Esophagus squamous epithelium (tissue), 5 donors: ENCODE results near the gene KLK12. TPM values are rescaled to one million over a fixed set of nuclear protein-coding genes. Genes with fewer than 3 reads are reported as not detected.

Source experiments
- DNase-seq: peaks from one replicate; lab custom pipeline; 2025; lab: John Stamatoyannopoulos, UW
- H3K27ac ChIP-seq, 4 donors: fragments of 200-600 bp; sonication (generic); one replicate each; pipeline ENCODE4 v1.5.1; 2016 to 2019; ENCODE audit warnings: mild to moderate bottlenecking in 1 of 4
- H3K27me3 ChIP-seq, 4 donors: fragments of 200-600 bp; sonication (generic); 1 replicate in 3 of 4; 2 replicates in 1 of 4; pipeline versions ENCODE4 v1.5.1 to v1.6.0; 2017 to 2021; ENCODE audit warnings: antibody characterized with exemption in 1 of 4
- H3K36me3 ChIP-seq, 3 donors: fragments of 200-600 bp; sonication (generic); one replicate each; pipeline ENCODE4 v1.5.1; 2016 to 2019
- H3K4me1 ChIP-seq, 3 donors: fragments of 200-600 bp; sonication (generic); one replicate each; pipeline ENCODE4 v1.5.1; 2017 to 2019
- H3K4me3 ChIP-seq, 4 donors: fragments of 200-600 bp; sonication (generic); 1 replicate in 3 of 4; 2 replicates in 1 of 4; pipeline ENCODE4 v1.5.1; 2016 to 2019; ENCODE audit warnings: mild to moderate bottlenecking in 2 of 4, moderate library complexity in 1 of 4
- H3K9me3 ChIP-seq, 3 donors: fragments of 200-600 bp; sonication (generic); one replicate each; pipeline ENCODE4 v1.5.1; 2016 to 2019
- CTCF ChIP-seq, 6 experiments: fragments of 450-650 bp in 4 of 6; fragments of 200-600 bp in 2 of 6; sonication (generic) in 2 of 6; IDR thresholded peaks; one replicate each; pipeline ENCODE4 v1.5.1; 2016 to 2019; ENCODE audit warnings: antibody characterized with exemption in 6 of 6, mild to moderate bottlenecking in 4 of 6, moderate library complexity in 4 of 6
- POLR2A ChIP-seq, 4 donors: fragments of 450-650 bp; IDR thresholded peaks; one replicate each; pipeline ENCODE4 v1.6.1; 2017; ENCODE audit warnings: antibody characterized with exemption in 4 of 4, mild to moderate bottlenecking in 4 of 4, moderate library complexity in 3 of 4
- WGBS, 2 donors: methylation state at CpG; one replicate each; pipeline ENCODE4 v1.1.5; 2018; 5-methylcytosine and 5-hydroxymethylcytosine counted together
- intact Hi-C: fragments of 100-400 bp; cut with DNase I; formaldehyde crosslinking; loops from one replicate; pipeline ENCODE4 v1.15.0; 2022
- total RNA-seq, 4 donors: library from RNA; depleted of rRNA; stranded (reverse); fragments of >200 nt; gene quantifications; one replicate each; pipeline ENCODE4 v1.1.0, GENCODE V29; 2016
- donor health status: DM: yes; HTN: yes; CAD: no.

Gene KLK12
- total RNA-seq, 4 donors from 2014 or later: 16.2 to 231 (median 115) TPM

GRCh38 chr19:51060336-51060735 is 25.5 kb upstream of the KLK12 start:
- Histone ChIP-seq H3K36me3 (peaks cover 0 to 40% (median 0%) of the 10 kb centered on the region in 3 donors), H3K4me3 (no peak overlapping the region), H3K9me3 (no peaks in the 10 kb centered on the region), H3K27ac (no peak overlapping the region), H3K4me1 (peaks cover 0 to 30% (median 3%) of the 10 kb centered on the region in 3 donors), H3K27me3 (peaks cover 0 to 28% (median 3%) of the 10 kb centered on the region in 4 donors)
- WGBS, 2 donors: 0 to 46% methylated on average over 1 to 3 of the region's 4 CpGs
- intact Hi-C loops: no loop called here
- TF ChIP-seq POLR2A (IDR thresholded peaks at IDR 0.05) (no peak), CTCF (IDR thresholded peaks at IDR 0.05) (no peak)
- no peak for DNase-seq

GRCh38 chr19:51059715-51060114 is 24.9 kb upstream of the KLK12 start:
- peaks cover 0 to 40% (median 0%) of the 10 kb centered on the region in 3 donors for H3K36me3 ChIP-seq
- peaks cover 0 to 24% (median 0%) of the 10 kb centered on the region in 3 donors for H3K4me1 ChIP-seq
- no peak for TF ChIP-seq POLR2A (IDR thresholded peaks at IDR 0.05)
- no peak for TF ChIP-seq CTCF (IDR thresholded peaks at IDR 0.05)
- no peak overlapping the region for H3K27ac ChIP-seq
- DNase-seq: no peak
- 58 to 73% methylated on average over 7 of the region's 7 CpGs for WGBS, 2 donors
- H3K4me3 ChIP-seq: no peak overlapping the region
- H3K9me3 ChIP-seq: no peaks in the 10 kb centered on the region
- intact Hi-C loops: no loop called here
- peaks cover 0 to 22% (median 1%) of the 10 kb centered on the region in 4 donors for H3K27me3 ChIP-seq

- TF ChIP-seq POLR2A (IDR thresholded peaks at IDR 0.05): no peak
- TF ChIP-seq CTCF (IDR thresholded peaks at IDR 0.05): no peak
- H3K4me3 ChIP-seq: no peak overlapping the region
- H3K9me3 ChIP-seq: no peaks in the 10 kb centered on the region
- intact Hi-C loops: no loop called here
- H3K27me3 ChIP-seq: peaks cover 0 to 10% (median 0%) of the 10 kb centered on the region in 4 donors
- H3K4me1 ChIP-seq: peaks cover 0 to 9% (median 0%) of the 10 kb centered on the region in 3 donors
- no peak for DNase-seq
- peaks cover 0 to 40% (median 0%) of the 10 kb centered on the region in 3 donors for H3K36me3 ChIP-seq
- no peak overlapping the region for H3K27ac ChIP-seq
Observed at GRCh38 chr19:51055866-51056265, 21.1 kb upstream of the KLK12 start.

GRCh38 chr19:51047031-51047335 is 12.2 kb upstream of the KLK12 start:
- no peak for DNase-seq
- TF ChIP-seq POLR2A (IDR thresholded peaks at IDR 0.05) (no peak), CTCF (IDR thresholded peaks at IDR 0.05) (no peak)
- intact Hi-C loops: no loop called here
- Histone ChIP-seq H3K4me3 (no peak overlapping the region), H3K9me3 (no peaks in the 10 kb centered on the region), H3K27ac (peak overlapping the region in 3 of 4 donors; percentile 13 to 67 (median 42)), H3K36me3 (no peaks in the 10 kb centered on the region), H3K4me1 (peaks cover 0 to 16% (median 0%) of the 10 kb centered on the region in 3 donors), H3K27me3 (peaks cover 0 to under 1% (median 0%) of the 10 kb centered on the region in 4 donors)
- 3 to 5% methylated on average over 3 to 4 of the region's 4 CpGs for WGBS, 2 donors

GRCh38 chr19:51044327-51044726 is 9.5 kb upstream of the KLK12 start:
- no peaks in the 10 kb centered on the region for H3K36me3 ChIP-seq
- intact Hi-C loops: no loop called here
- peaks cover 0 to 7% (median 0%) of the 10 kb centered on the region in 3 donors for H3K4me1 ChIP-seq
- whole genome bisulfite sequencing, 2 donors: 83 to 85% methylated on average over 11 of the region's 11 CpGs
- no peaks in the 10 kb centered on the region for H3K9me3 ChIP-seq
- no peak overlapping the region for H3K4me3 ChIP-seq
- TF ChIP-seq POLR2A (IDR thresholded peaks at IDR 0.05) (no peak), CTCF (IDR thresholded peaks at IDR 0.05) (no peak)
- no peak for DNase-seq
- no peaks in the 10 kb centered on the region for H3K27me3 ChIP-seq
- no peak overlapping the region for H3K27ac ChIP-seq
